Uterus (tissue), 2 donors: ENCODE data around the gene ZFPM1.

Experiments
- POLR2A ChIP-seq, 2 donors: fragments of 450-650 bp; IDR thresholded peaks; one replicate each; pipeline ENCODE4 v1.6.1; 2016; ENCODE audit warnings: antibody characterized with exemption in 2 of 2, mild to moderate bottlenecking in 1 of 2, moderate library complexity in 1 of 2
- TF ChIP-seq, protein P1 (sequence below), 4 experiments: fragments of 200-600 bp in 2 of 4; fragments of 450-650 bp in 2 of 4; sonication (generic) in 2 of 4; IDR thresholded peaks; one replicate each; pipeline ENCODE4 v1.5.1; 2016 to 2019; ENCODE audit warnings: antibody characterized with exemption in 4 of 4, mild to moderate bottlenecking in 2 of 4, moderate library complexity in 1 of 4

DNA sequence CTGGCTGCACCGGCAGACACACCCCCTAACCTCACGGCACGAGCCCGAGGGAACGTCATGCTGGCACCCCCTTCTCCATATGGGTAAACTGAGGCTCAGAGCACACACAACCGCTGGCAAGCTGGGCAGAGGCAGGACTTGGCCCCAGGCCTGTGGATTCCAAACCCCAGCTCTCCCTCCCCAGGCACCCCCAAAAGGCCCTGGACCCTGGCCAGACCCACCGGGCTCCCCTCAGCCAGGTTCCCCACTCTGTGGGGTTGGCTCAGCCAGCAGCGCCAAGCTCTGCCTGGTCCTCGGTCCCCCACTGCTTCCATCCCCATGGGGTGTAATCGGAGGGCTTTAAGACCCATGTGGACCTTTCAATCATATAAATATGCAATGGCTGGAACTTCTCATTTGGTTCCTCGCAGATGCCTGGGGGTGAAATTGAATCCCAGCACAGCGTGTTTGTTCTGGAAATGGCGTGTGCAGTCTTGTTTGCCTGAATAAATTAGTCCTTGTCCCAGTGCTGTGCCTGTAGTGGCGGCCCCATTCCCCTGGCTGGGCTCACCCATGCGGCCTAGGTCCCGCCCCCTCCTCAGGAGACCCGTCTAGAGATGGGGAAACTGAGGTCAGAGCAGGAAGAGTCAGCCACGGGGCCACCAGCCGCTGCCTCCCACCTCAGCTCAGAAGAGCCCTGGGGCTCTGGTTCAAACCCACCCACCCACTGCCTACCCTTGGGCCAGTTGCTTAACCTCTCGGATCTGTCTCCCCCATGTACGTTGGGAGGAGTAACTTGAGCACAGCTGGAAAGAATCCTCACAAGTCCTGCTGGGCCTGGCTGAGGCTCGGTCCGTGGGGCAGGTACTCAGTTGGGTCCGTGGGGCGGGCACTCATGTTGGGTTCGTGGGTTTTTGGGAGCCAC, 57.3 kb downstream of the ZFPM1 start:
- TF ChIP-seq, protein P1, sequence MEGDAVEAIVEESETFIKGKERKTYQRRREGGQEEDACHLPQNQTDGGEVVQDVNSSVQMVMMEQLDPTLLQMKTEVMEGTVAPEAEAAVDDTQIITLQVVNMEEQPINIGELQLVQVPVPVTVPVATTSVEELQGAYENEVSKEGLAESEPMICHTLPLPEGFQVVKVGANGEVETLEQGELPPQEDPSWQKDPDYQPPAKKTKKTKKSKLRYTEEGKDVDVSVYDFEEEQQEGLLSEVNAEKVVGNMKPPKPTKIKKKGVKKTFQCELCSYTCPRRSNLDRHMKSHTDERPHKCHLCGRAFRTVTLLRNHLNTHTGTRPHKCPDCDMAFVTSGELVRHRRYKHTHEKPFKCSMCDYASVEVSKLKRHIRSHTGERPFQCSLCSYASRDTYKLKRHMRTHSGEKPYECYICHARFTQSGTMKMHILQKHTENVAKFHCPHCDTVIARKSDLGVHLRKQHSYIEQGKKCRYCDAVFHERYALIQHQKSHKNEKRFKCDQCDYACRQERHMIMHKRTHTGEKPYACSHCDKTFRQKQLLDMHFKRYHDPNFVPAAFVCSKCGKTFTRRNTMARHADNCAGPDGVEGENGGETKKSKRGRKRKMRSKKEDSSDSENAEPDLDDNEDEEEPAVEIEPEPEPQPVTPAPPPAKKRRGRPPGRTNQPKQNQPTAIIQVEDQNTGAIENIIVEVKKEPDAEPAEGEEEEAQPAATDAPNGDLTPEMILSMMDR (IDR thresholded peaks at IDR 0.05): no peak
- no peak for TF ChIP-seq POLR2A (IDR thresholded peaks at IDR 0.05)
